NOMO-1 treated with dmso at 0.1 percent for 144 hours (cell line): ENCODE data around the gene MXD4.

Source experiments
- DNase-seq: peaks from one replicate; lab custom pipeline; 2025; ENCODE audit not compliant: unreplicated experiment; lab: John Stamatoyannopoulos, UW

Gene MXD4

DNA sequence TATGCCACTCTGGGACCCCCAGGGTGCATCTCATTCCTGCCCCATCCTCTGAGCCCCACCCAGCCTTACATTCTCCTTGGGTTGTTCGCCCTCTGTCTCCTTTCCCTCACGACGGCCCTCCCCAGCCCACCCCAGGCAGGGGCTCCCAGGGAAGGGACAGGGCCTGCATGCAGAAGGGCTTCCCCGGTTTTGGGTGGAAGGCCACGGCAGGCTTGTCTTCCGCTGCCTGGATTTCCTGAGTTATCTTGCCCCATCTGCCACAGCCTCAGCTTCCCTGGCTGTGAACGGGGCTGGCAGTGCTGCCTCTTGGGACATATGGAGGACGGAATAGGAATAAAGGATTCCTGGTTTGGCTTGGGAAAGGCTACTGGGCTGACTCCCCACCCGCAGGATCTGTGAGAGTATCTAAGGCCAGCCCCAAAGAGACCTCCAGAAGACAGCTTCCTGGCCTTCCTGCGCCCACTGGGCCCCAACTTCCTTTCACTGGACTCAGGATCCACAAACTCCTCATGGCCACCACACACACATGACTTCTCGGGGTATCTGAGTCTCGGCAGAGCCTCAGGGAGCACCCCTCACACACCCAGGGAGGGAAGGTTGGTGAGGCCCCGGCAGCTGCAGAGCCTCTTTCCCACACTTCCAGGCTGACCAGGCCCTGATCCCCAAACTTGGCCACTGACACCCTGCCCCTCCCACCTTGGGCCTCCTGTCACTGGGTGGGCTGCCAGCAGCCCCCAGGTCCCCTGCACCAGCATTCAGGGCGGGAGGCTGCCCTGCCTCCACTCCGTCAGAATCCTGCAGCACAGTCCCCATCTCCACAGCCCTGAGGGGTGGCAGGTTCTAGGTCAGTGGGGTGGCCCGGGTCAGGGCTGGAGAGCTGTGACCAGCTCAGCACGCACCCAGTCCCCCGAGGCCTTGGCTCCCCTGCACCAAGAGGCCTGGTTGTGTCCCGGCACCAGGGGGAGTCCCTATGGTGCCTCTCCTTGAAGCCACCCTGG lies 3.5 kb upstream of the MXD4 start:
- no peak for DNase-seq

DNA sequence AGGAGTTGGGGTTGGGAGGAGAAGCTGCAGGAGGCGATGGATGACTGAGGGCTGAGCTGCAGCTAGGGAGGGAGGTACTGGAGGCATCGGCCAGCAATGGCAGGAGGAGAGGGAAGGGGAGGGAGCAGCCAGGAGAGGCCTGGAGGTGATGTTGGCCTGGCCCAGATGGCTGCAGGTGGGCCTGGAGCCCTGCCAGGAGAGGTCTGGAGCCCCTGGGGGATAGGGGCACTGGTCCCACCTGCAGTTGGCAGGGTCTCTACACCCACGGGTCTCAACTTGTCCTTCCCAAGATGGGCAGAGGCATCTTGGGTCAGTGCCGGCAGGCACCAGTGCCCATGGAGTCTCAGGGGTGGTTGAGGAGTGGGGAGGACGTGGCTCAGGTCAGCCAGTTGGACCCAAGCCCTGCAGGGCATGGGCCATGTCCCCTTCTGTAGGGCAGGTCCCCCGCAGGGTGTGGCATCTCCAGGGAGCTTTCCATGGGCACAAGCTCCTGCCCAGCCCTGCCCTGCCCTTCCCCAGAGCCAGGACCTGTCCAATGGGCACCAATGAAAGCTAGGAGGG lies 2.7 kb upstream of the MXD4 start:
- no peak for DNase-seq

DNA sequence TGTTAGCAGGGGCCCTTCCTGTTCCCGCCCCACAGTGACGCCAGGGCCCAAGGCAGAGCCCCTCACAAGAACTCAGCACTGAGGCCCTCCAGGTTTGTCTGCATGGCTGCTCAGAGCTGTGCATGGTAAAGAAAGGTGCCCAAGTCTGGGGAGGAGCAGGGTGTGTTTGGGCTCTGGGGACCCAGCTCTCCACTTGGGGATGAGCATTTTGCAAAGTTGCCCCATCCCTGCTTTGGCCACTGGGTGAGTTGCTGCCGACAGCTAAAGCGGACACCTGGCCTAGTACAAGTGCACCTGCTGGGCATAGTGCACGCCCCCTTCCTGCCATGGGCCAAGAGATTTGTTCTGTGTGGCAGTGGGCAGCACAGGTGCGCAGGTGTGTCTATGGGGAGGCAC lies 2.0 kb upstream of the MXD4 start:
- no peak for DNase-seq

DNA sequence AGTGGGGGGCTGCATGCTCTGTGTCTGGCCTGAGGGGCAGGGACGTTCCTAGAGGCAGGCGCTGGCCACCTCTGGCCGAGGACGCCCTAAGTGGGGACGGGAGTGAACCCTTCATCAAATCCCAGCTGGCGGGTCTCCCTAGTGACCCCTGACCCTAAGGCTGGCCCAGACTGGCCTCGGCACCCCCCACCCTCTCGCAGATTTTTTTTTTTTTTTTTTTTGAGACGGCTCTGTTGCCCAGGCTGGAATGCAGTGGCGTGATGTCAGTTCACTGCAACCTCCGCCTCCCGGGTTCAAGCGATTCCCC lies 988 bp upstream of the MXD4 start:
- no peak for DNase-seq

DNA sequence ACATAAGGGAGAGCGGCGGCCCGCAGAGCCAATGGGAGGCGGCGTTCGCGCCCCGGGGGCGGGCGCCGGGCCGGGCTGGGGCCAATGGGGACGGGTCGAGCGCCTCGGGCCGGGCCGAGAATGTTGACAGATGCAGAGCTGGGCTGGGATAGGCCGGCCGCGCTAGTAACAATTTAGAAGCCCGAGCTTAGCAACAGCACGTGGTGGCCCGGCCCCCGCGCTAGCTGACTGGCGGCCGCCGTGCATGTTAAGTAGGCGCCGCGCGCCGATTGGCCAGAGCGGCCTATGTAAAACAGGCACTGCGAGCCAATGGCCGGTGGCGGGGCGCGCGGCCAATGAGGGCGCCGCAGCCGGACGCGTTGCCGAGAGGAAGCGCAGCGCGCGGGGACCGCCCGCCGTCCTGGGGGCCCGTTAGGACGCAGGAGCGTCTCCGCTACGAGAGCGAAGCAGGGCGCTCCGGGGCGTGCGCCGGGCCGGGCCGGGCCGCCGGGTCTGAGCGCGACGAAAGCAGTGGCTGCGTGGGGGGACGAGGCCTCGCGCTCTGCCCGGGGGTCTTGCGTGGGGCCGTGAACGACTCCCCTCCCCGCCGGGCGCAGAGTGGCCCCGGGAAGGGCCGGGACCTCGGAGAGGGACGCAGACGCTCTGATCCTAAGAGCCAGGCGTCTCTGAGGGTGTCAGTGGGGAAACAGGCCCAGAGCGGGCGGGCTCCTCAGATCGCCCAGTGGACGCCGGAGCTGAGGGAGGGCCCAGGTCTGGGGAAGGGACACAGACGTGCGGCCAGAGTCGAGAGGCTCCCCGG lies 435 bp upstream of the MXD4 start:
- peak; percentile 97 for DNase-seq

DNA sequence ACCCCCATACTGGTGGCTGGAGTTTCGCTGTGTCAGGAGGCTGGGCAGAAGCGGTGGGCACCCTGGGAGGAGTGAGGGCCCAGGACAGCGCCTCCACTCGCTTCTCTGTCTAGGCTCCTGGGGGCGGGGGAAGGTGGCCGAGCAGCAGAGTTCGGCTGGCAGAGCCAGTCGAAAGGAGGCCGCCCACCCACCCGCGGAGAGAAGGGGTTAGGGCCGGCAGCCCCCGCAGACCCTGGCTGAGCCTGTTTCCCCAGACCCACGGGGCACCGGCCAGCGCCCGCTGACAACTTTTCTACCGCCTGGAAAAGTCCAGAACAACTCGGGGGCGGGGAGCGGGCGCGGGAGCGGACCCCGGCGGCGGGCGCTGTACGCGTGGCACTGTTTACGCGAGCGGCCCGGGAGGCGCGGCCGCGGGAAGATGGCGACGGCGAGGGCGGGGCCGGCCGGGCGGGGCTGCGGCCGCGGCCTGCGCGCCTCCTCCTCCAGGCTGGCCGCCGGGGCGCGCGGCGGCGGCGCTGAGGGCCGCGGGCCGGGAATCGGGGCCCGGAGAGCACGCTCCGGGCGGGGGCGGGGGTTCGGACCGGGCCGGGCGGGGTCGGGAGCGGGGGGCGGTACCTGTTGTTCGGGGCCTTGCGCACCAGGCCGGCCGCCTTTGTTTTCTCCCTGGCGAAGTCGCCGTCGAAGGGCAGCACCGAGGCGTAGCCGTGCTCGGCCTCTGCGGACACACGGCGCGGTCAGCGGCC lies 628 bp downstream of the MXD4 start:
- DNase-seq: no peak

DNA sequence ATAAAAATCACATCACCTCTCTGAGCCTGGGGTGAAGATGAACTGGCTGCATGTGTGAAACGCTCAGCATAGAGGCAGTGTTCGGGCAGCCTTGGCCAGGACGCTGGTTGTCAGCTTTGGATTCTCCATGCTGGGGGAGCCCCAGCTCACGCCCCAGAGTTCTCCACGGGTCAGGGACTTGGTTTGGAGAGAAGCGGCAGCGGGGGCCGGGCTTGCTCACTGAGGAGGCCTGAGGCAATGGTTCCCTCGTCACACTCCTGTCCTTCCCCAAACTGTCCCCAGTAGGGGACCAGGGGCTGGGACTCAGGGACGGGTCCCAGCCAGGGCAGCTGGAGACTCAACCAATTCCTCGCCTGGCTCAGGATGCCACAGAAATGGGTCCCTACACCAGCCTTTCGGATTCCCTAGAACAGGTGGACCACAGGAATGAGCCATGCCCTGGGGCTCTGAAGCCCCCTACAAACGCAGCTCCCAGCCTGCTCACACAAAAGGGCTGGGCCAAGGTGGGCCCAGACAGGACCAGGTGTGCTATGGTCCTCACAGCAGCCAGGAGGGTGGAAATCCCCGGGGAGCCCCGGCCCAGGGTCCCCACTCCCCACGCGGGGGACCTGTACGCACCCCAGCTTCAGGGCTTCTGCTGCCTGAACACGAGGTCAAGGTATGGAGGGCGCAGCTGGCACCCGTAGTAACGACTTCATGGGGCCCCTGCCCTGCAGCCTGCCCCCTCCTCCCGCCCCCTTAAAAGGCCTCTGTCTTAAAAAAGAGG lies 1.4 kb downstream of the MXD4 start:
- no peak for DNase-seq

DNA sequence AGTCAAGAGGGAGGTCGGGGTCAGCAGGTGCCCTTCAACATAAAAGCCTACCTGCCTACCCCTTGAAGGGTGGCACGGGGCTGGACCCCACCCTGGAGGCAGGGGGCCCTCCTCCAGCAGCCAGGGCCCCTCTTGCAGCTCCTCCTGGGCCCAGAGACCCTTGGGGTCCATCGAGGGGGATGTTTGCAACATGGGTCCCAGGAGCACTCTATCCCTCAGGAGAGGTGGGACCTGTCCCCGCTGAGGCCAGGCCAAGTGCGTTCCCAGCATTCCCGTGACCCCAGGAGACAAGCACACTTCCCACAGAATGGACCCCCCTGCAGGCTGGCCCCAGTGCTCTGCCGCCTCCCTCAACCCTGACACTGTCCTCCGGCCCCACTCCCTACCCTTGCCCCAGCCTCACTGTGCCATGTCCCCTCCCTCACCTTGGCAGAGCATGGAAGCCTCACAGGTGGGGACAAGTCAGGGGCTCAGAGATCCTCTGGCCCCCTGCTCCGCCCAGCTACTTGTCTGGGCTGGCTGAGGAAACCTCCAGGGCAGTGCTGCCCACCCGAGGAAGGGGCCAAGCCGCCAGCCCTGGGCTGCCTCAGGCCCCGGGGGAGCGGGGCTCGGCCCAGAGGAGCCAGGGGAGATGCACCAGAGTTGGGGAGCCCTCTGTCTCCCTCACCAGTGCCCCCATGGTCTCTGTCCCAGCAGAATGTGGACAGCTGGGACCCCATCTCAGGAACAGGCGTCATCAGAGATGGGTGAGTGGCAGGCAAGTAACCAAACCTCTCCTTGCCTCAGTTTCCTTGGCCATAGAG lies 2.2 kb downstream of the MXD4 start:
- DNase-seq: no peak

DNA sequence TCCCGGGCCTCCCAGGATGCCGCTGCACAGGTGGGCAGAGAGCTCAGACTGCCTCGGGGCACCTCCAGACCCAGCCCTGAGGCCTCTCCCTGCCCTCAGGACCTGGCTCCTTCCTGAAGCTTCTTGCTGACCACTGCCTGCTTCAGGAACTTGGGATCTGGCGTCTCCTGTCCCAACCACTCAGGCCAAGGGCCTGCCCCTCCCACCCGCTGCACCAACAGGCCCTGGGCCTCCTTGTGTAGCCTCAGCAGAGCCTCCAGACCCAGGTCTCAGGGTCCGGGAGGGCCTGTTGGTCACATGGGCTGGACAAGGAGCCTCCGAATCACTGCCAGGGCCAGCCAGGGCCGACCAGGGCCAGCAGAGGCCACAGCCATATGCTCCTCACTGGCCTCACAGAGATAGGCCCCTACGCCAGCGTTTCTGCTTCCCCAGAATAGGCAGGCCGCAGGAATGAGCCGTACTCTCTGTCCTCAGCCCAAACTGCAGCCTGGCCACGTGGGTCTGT lies 2.8 kb downstream of the MXD4 start:
- no peak for DNase-seq

DNA sequence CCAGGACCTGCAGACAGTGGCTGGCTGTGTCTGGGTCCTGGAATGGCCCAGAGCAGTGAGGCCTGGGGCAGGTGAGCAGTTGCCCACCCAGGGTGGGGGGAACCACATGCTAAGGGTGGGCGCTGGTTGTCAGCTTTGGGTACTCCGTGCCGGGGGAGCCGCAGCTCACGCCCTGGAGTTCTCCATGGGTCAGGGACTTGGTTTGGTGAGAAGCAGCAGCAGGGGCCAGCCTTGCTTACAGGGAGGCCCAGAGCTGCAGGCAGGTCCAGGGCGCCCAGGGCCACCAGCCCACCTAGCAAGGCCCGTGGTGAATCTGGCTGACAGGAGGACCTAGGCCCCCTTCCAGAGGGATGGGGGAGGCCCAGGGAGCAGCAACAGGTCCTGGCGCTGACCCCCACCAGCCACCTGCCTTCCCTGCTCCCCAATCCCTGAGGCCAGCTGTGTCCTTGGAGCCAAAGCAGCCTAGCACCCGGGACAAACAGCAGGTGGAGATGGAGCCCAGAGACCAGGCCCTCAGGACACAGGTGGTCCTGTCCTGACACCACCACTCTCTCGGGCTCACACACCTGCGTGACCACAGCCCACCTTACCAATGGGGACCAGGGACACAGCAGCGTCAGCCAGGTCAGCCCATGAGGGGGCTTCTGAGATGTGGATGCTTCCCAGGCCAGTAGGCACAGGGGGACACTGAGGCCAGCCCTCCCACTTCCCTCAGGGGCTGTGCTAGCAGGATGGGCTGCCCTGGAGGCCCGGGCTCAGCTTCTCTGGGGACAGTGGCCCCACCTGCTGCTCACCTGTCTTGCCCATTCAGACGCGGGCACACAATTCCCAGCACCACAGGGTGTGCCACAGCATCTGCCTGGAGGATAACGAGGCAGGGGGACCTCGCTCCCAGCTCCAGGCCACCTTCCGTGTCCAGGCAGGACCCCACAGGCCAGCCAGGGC lies 3.5 kb downstream of the MXD4 start:
- no peak for DNase-seq

DNA sequence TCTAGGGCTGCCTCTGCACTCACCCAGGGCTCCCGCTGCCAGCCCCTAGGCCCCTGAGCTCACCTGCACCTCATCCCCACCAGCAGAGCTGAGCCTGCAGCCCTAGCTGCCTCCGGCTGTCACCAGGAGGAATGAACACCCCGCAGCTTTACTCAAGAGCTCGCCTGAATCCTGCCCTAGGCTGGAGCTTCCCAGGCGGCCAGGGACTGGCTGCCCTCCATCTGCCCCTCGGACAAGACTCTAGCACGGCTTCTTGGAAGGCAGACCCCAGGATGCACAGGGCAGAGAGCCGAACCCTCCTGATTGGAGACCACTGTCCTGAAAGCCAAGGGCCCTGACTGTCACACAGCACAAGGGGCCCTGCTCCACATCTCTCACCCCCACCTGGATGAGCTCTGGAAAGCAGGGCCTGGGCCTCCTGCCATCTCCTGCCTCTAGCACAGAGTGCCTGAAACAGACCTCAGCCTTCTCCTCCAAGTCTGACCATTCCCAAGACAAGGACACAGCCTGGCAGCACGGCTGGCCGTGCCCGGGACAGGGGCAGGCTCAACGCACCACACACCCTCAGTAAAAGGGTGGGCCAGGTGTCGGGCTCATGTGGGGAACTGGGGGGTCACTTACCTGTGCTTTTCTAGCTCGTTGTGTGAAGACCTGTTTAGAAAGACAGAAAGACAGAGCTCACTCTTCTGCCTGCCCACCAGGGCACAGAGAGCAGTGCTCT lies 4.4 kb downstream of the MXD4 start:
- DNase-seq: no peak

DNA sequence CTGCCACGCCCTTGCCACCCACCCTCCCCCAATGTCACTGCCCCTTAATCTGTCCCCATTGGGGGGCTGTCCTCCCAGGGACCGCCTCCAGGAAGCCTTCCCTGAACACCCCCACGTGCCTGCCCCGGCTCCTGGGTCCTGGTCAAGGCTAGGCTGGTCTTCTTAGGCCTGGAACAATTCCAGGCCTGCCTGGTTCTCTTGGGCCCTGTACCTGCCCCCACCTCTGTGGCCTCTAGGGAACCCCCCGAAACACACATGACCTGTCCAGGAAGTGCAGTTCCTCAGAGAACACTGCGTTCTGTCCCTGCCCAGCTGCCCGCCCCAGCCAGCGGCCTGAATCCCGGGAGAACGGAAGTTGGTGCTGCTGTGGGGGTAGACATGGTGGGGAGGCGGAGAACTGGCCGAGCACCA lies 5.1 kb downstream of the MXD4 start:
- DNase-seq: no peak

DNA sequence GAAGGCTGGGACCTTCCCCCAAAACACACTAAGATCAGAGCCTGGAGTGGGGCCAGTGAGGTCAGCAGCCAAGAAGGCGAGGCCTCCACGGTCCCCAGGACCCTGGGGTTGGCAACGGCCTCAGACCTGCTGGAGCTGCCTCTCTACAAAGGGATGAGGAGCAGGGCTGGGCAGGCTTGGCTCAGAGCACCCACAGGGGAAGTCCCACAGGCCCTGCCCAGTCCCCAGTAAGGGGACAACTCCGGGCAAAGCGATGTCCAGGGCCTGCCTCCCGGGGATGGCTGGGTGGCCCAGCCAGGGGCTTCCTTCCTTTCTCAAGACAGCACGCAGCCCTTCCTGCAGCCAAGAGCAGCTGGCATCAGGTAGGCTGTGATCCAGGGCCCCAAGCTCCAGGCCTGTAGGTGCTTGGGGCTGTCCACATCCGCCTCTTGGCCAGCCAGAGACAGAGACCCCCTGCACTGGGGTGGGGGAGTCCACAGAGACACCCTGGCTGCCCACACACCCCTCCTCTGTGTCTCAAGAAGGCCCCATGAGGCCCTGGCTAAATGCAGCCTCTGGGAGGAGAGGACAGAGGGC lies 5.7 kb downstream of the MXD4 start:
- DNase-seq: no peak

DNA sequence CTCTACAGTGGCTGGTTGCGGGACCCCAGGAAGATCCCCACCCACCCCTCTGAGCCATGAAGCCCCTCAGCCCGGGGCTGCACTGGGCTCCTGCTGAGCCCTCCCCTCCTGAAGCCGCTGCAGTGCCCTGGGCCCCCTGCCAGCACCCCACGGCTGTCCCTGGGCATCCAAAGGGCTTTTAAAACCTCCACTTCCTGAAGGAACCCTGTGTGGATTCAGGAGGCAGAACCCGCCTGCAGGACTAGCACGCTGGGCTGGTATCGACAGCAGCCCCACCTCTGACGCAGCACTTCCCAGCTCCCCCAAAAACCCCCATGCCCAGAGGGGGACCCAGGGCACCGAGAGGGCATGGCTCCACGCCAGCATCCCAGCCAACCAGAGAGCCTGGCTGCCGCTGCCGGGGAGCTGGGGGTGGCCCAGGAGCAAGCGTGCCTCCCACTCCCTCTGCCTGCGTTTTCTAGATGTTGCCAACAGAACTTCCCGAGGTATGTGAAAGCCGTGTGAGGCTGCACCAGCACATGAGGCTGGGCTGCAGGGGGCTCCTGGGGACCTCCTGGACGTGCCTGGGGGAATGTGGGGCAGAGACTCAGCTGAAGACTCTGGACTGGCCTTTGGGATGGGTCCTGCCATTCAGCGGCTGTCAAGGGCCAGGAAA lies 6.3 kb downstream of the MXD4 start:
- DNase-seq: no peak

DNA sequence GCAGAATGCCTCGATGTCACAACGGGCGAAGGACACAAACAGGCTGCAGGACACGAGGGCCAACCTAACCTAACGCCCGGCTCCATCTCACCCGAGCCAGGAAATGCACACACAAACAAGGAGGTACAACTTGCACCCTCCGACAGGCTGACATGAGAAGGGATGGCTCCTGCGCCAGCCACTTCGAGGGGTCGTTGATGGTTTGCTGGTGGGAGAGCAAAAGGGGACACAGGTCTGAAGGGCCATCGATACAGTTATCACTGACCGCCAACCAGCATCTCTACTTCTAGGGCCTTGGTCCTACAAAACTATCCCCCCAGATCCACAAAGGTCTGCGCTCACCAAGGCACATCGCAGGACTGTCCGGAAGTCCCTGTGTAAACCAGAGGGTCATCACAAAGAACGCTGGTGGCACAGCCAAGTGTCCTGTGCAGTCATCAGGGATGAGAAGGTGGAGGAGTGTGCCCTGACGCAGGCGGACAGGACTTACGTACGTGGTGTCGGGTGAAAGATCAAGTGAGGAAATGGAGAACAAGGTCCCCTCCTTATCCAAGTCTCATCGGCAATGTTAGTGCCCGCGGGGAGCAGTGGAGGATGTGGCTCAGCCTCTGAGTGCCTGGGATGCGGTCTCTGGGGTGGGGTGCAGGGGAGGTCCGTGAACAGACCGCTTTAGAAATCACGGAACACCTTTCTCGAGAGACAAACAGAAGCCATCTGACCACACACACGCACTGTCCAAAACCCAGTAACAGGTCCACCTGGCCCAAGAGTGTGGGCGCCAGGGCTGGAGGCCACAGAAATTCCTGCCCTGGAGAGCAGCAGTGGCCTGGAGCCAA lies 7.0 kb downstream of the MXD4 start:
- DNase-seq: no peak
